ENCODE results near the gene TGFBR2. TPM values are rescaled to one million over a fixed set of nuclear protein-coding genes. Genes with fewer than 3 reads are reported as not detected.

Gene TGFBR2
- total RNA-seq, 2 donors from 2014 or later = 45.0 to 74.1 TPM

DNA sequence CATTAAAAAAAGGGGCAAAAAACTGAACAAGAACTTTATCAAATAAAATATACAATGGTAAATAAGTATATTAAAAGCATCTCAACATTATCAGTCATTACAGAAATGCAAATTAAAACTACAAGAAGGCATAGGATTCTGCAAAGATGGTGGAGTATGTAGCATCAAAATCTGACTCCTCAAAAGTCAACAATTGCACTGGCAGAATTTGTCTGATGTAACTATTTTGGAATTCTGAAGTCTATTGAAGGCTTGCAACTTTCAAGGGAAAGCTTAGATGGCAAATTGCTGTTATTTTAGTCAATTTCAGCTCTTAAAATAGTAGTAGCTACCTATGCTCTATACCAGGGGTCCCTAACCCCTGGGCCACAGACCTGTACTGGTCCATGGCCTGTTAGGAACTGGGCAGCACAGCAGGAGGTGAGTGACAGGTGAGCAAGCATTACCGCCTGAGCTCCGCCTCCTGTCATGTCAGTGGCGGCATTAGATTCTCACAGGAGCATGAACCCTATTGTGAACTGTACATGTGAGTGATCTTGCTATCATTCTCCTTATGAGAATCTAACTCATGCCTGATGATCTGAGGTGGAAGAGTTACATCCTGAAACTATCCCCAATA, 107.6 kb downstream of the TGFBR2 start:
- DNase-seq (ENCODE audit: low spot score in 2 of 2) (no peak), ATAC-seq (no peak)
- H3K36me3 Mint-ChIP-seq = peaks cover 0 to 5% of the 10 kb centered on the region in 2 donors
- H3K9me3 Mint-ChIP-seq = no peaks in the 10 kb centered on the region
- no peak overlapping the region for H3K27ac Mint-ChIP-seq

DNA sequence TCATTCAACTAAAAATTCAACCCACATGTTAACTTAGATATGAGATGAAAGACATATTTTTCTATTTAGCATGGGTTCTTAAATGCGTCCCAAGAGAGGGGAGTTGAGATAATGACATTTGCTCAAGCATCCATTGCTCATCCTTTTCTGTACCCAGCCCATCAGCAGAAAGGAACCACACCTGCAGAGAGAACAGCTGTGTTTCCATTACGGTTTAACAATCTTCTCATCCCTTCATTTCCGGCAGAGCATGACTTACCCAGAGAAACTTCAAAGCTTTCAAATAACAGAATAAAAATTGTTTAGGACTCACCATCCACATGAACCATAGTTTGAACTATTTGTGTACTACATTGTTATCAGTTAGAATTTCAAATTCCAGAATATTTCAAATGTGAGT, 113.1 kb downstream of the TGFBR2 start:
- DNase-seq (ENCODE audit: low spot score in 2 of 2) = no peak
- H3K27ac Mint-ChIP-seq = no peak overlapping the region
- no peak for ATAC-seq
- peaks cover 0 to 3% of the 10 kb centered on the region in 2 donors for H3K36me3 Mint-ChIP-seq
- peaks cover 0 to 7% of the 10 kb centered on the region in 2 donors for H3K9me3 Mint-ChIP-seq

DNA sequence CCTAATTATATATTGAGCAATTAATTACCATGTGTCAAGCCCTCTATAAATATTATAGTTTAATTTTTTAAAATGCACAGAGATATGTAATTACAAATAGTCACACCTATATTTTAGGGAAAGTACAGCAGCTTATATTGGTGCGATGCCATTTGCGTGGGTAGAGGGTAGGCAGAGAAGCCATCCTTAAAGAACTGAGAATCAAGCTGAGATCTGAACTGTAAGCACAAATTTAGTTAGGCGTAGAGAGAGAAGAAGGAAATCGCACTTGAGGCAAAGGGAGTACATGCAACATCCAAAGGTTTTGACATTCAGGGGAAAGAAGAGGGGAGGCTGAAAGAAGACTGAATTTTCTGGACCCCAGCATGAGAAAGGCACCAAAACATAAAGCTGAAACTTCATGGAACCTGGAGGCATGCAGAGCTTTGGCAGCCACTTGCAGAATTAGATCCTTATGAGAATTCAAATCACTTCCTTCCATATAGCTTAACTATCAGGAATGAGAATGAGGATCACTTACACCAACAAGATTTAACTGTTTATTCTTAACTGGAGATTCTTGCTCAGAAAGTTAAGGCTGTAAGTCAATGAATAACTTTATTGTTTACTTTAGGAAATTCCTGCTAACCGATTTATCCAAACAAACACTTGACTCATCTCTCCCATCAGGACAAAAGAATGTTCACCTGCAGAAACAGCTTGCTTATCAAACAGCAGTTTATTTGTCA, 114.3 kb downstream of the TGFBR2 start:
- H3K9me3 Mint-ChIP-seq = peaks cover 6 to 18% of the 10 kb centered on the region in 2 donors
- no peak overlapping the region for H3K27ac Mint-ChIP-seq
- no peak for ATAC-seq
- peaks cover 0 to 6% of the 10 kb centered on the region in 2 donors for H3K36me3 Mint-ChIP-seq
- DNase-seq (ENCODE audit: low spot score in 2 of 2) = no peak

DNA sequence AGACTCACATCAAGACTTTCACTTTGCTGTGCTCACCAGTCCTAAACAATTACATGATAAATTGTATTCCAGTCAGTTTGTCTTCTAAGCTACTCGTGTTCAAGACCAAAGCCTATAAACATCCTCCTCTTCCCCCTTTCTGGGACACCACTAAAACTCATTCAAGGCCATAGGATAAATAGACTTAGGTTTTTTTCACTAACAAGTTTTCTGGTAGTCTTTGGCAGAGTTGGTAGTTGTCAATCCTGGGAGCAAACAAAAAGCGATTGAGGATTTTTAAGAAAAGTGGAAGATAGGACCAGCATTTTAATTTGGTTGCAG, 114.9 kb downstream of the TGFBR2 start:
- DNase-seq (ENCODE audit: low spot score in 2 of 2) (no peak), ATAC-seq (no peak)
- Mint-ChIP-seq H3K36me3 (peaks cover 0 to 6% of the 10 kb centered on the region in 2 donors), H3K27ac (no peak overlapping the region), H3K9me3 (peaks cover 6 to 18% of the 10 kb centered on the region in 2 donors)

DNA sequence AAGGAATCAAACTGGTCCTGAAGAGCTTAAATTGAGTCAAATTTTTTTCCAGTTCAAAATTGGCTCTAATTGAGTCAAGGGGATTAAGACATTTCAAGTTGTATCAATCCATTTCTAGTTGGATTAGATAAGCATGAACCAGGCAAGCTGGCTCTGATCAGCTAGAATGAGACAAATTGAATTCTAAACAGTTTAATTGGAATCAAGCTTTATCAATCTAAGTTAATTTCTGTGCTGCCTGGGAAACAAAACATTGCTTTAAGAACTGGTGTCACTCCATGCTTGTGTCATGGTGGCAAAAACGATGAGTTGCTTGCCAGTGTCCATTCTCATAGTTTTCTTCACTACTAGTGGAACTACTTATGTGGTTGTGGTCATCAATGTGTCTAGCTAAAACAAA, 116.8 kb downstream of the TGFBR2 start:
- H3K27ac Mint-ChIP-seq = no peak overlapping the region
- H3K9me3 Mint-ChIP-seq = peaks cover 6 to 18% of the 10 kb centered on the region in 2 donors
- DNase-seq (ENCODE audit: low spot score in 2 of 2) (no peak), ATAC-seq (no peak)
- H3K36me3 Mint-ChIP-seq = peaks cover 0 to 6% of the 10 kb centered on the region in 2 donors

DNA sequence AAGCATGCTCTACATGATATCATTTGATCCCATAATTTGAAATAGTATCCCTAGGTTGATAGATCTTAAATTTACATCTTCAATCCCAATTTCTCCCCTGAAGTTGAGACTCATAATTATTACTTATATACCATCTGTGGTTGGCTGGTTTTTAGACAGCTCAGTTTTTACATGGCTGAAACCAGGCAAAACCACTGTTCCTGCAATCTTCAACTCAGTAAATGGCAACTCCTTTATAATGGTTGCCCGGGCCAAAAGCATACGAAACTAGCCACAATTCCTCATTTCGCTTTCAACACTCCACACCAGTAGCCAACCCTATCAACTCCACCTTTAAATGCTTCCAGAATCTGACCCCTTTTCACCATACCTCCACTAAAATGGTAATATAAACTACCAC, 118.5 kb downstream of the TGFBR2 start:
- H3K9me3 Mint-ChIP-seq = peaks cover 6 to 18% of the 10 kb centered on the region in 2 donors

DNA sequence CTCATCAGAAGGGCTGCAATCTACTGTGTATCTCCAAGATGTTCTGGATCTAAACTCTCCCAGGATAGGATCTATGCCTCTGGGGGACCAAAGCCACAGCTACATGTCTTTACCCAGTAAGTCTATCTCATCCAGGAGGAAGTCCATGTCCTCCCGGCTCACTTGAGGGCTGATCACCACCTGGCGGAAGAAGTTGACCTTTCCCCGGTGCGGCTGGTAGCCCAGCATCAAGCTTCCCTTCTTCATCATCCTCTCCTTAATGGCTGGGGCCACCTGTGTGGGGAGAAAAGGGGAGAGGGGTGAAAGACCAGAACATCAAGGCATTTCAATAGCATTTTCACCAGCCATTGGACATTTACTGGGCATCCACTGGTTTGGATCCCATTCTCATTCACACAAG, 121.7 kb downstream of the TGFBR2 start:
- DNase-seq (ENCODE audit: low spot score in 2 of 2) (no peak), ATAC-seq (no peak)
- no peak overlapping the region for H3K27ac Mint-ChIP-seq
- H3K36me3 Mint-ChIP-seq = peaks cover 0 to 6% of the 10 kb centered on the region in 2 donors
- H3K9me3 Mint-ChIP-seq = peaks cover 6 to 12% of the 10 kb centered on the region in 2 donors

More for the DNA sequence above, 118.5 kb downstream of the TGFBR2 start:
- peaks cover 0 to 6% of the 10 kb centered on the region in 2 donors for H3K36me3 Mint-ChIP-seq
- ATAC-seq (no peak), DNase-seq (ENCODE audit: low spot score in 2 of 2) (no peak)
- no peak overlapping the region for H3K27ac Mint-ChIP-seq

DNA sequence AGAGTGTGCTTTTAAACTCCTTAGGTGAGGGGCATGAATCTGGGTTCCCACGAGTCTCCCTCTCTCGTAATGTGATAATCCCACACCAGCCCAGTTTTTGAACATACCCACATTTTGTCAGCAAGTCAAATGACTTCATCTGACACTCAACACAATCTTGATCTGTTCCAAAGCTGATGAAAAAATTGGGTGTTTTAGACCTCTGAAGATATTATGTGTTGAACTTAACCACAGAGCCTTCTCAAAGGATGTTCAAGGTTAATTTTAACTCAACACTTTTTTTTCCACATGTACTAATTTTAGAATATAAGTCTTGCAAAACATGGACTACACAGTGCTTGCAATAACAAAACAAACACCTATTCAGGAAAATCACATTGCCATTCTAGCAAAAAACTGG, 123.1 kb downstream of the TGFBR2 start:
- peaks cover 0 to 6% of the 10 kb centered on the region in 2 donors for H3K36me3 Mint-ChIP-seq
- DNase-seq (ENCODE audit: low spot score in 2 of 2) (no peak), ATAC-seq (peak in 1 of 2 donors; percentile 18)
- peaks cover 6 to 11% of the 10 kb centered on the region in 2 donors for H3K9me3 Mint-ChIP-seq
- no peak overlapping the region for H3K27ac Mint-ChIP-seq

DNA sequence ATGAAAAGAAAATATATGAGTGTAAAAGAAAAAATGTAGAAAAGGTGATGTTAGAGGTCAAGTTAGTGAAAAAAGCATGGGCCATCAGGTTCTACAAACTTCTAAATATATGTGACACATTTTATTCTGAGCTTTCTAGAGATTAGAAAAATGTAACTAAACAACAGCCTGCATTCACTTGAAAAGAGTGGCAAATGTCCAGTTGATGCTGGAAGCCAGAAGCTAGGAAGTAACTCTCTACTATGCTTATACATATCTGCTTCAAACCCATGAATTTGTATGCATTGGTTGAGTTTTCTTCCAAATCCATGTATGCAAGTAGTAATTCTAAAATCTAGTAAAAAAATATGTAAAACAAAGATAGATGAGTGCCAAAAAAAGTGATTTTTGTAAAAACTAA, 123.5 kb downstream of the TGFBR2 start:
- H3K36me3 Mint-ChIP-seq = peaks cover under 1 to 6% of the 10 kb centered on the region in 2 donors
- ATAC-seq (no peak), DNase-seq (ENCODE audit: low spot score in 2 of 2) (no peak)
- no peak overlapping the region for H3K27ac Mint-ChIP-seq
- H3K9me3 Mint-ChIP-seq = peaks cover 6 to 8% of the 10 kb centered on the region in 2 donors

DNA sequence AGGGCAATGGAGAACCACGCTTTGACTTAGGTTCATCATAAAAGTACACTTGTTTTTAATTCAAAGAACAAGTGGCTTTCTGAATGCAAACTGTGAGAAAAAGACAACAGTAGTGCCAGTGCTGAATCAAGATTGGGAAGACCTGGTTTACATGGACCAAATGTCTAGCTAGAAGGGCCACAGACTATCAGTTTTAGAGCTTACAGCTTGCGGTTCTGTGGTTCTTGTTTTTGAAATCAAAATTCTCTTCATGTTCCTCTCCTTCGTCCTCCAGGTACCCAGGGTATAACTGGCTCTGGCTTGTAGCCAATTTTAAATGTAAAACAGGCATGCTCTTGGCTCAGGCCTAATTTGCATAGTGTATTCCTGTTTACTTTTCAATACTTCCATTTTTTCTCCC, 124.6 kb downstream of the TGFBR2 start:
- H3K9me3 Mint-ChIP-seq = peaks cover 0 to 8% of the 10 kb centered on the region in 2 donors
- ATAC-seq = no peak

DNA sequence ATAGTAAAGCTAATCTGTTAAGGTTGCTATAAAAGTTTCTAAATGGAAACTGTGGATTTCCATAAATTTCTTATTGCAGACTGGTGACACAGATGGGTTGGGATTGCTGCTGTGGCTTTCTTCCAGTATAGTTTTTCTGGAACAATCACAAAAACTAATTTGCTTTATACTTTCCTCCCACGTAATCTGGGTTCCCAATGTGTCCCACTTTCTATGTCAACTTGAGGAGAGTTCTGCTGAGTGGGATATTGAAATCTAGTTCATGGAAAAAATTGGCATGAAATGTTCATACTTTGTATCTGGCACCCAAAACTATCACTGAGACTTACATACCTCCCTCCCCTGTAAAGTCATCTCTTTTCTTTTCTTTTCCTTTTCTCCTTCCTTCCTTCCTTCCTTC, 126.8 kb downstream of the TGFBR2 start:
- DNase-seq (ENCODE audit: low spot score in 2 of 2) (no peak), ATAC-seq (no peak)
- H3K27ac Mint-ChIP-seq = no peak overlapping the region
- peaks cover 0 to 8% of the 10 kb centered on the region in 2 donors for H3K36me3 Mint-ChIP-seq
- H3K9me3 Mint-ChIP-seq = peaks cover 0 to 8% of the 10 kb centered on the region in 2 donors

More for the DNA sequence above, 124.6 kb downstream of the TGFBR2 start:
- Mint-ChIP-seq H3K27ac (no peak overlapping the region), H3K36me3 (peaks cover 0 to 8% of the 10 kb centered on the region in 2 donors)
- DNase-seq (ENCODE audit: low spot score in 2 of 2) = no peak

DNA sequence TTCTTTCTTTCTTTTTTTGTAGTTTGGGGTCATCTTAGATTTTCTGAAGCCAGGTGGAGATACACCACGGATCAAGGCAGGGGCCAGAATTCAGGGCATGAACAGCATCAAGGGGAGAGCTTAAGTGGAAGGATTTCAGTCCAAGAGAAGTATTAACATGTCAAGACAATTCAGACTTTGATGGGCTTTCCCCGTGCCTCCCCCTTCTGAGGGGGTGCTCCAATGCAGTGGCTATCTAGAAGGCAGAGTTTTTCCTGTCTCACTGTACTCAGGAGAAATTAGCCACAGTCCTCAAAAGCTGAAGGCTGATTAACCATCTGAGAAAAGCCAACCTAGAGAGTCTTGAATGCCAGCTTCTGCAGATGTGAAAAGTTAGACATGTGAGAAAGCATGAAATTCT, 127.3 kb downstream of the TGFBR2 start:
- peaks cover 0 to 8% of the 10 kb centered on the region in 2 donors for H3K9me3 Mint-ChIP-seq
- DNase-seq (ENCODE audit: low spot score in 2 of 2) (no peak), ATAC-seq (no peak)
- peaks cover 0 to 8% of the 10 kb centered on the region in 2 donors for H3K36me3 Mint-ChIP-seq
- H3K27ac Mint-ChIP-seq = no peak overlapping the region

DNA sequence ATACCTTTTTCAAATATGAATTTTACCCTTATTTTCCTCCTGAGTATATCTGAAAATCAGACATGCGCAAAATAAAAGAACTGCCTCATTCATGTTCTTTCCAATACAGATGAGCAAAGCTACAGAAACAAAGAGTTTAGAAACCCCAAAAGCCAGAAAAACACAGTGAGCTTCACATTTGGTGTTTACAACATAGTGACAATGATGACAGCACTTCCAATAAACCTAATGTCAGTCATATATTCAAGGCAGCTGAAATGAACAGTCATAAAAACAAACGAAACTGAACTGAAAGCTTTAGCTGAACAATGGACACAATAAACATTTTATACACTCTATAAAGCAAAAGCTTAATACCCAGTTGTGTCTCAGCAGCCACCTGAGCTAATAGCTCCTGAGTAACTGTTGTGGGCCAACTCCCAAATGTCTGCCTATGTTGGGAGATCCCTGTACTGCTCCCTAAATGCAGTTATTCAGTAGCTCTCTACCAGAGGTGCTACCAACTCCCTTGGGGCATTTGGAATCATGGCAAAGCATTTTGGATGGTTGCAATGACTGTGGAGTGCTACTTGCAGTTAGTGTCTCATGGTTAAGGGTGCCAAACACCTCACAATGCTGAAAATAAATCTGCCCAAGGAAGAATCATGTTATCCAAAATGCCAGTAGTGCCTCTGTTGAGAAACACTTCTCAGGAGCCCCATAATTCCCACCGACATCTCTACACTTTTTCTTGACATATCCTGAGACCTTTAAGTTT, 131.5 kb downstream of the TGFBR2 start:
- Mint-ChIP-seq H3K27ac (peak overlapping the region; percentile 59 to 62), H3K9me3 (peaks cover 0 to 8% of the 10 kb centered on the region in 2 donors), H3K36me3 (peaks cover 0 to 8% of the 10 kb centered on the region in 2 donors)
- ATAC-seq (peak in 1 of 2 donors; percentile 83), DNase-seq (ENCODE audit: low spot score in 2 of 2) (no peak)

DNA sequence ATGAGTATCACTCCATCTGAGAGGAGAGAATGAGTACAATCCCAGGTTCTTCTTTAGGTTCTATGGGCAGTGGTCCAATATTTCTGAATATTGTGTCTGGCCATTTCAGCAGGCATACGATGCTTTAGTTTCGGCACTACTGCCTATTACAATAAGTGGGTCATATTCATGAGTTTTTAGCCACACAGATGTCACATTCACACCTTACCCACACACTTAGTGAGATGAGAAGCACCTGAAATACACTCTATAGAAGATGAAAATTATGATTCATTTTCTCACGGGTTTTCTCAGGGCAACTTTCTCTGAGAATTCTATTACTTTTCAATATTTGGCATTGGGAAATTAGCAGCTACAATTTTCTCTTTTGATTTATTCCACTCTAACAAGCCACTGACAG, 132.2 kb downstream of the TGFBR2 start:
- Mint-ChIP-seq H3K36me3 (peaks cover 0 to 8% of the 10 kb centered on the region in 2 donors), H3K9me3 (peaks cover 0 to 8% of the 10 kb centered on the region in 2 donors), H3K27ac (peak overlapping the region in 1 of 2 donors; percentile 62)
- DNase-seq (ENCODE audit: low spot score in 2 of 2) (no peak), ATAC-seq (peak; percentile 61 to 83)

DNA sequence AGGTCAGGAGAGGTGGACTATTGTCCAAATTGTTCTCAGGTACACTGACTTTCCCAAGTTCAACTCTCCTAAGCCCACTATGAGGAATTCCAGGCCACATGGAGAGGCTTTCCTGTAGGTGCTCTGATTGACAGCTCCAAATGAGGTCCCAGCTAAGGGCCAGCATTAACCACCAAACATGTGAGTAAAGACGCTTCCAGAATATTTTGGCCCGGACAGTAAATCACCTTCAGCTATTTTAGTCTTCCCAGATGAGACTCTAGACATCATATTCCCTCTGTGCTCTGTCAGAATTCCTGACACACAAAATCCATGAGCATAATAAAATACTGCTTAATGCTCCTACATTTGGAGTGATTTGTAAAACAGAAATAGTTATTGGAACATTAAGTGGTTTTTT, 135.5 kb downstream of the TGFBR2 start:
- no peaks in the 10 kb centered on the region for H3K36me3 Mint-ChIP-seq
- DNase-seq (ENCODE audit: low spot score in 2 of 2) (no peak), ATAC-seq (no peak)
- no peaks in the 10 kb centered on the region for H3K9me3 Mint-ChIP-seq
- no peak overlapping the region for H3K27ac Mint-ChIP-seq

DNA sequence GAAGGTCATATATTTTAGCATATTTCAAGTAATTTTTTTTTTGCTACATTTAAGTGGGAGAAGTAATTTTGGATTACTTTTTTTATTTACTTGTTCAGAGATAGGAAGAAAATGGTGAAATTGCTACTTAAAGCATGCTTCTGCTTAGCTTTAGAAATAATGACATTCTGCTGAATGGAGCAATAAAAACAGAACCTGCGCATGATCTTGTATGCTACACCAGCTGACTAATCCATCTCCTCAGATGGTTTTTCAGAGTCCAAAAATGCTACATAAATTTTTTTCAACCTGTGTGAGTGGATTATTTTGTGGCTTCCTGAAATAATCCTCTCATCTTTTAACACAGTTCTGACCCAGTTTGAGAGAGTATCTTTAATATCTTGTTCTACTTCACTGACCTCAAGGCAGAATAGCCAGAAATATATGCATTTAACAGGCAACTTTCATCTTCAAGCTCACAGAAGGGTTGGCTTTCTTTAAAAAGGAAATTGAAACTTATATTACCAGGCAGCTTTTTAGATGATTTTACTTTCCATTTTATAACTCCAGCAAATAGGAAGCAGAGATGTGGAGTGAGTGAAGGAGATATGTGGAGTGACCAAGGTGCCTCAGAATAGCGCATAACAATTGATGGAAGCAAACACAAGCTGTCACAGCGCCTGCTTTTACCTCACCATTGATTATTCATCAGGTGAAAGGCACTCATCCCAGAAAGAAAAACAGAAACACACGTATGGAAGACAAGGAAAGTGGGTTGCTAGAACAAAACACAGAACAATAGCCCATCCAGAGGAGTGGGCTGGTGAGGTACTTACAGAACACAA, 136.6 kb downstream of the TGFBR2 start:
- Mint-ChIP-seq H3K9me3 (no peaks in the 10 kb centered on the region), H3K36me3 (no peaks in the 10 kb centered on the region), H3K27ac (peak overlapping the region in 1 of 2 donors; percentile 64)
- peak; percentile 5 to 7 for ATAC-seq
- no peak for DNase-seq (ENCODE audit: low spot score in 2 of 2)
